Activated CD4-positive, alpha-beta T cell treated with anti-CD3 and anti-CD28 coated beads, Interleukin-10, Interleukin-2, amounts not matched to agents 100 ng/mL and 50 ng/mL, durations not matched to agents 16 hours and 8 hours (primary cell): Measurements from ENCODE around the gene ID3.
"Not testable (repeated sequence)": the region's sequence is repeated elsewhere in the genome, so short reads cannot be mapped to it uniquely, and the experiment has no call there.

ENCODE experiments used
- DNase-seq: peaks from one replicate; pipeline ENCODE4 v3.0.0-alpha.2; 2020

The ID3 gene

DNA sequence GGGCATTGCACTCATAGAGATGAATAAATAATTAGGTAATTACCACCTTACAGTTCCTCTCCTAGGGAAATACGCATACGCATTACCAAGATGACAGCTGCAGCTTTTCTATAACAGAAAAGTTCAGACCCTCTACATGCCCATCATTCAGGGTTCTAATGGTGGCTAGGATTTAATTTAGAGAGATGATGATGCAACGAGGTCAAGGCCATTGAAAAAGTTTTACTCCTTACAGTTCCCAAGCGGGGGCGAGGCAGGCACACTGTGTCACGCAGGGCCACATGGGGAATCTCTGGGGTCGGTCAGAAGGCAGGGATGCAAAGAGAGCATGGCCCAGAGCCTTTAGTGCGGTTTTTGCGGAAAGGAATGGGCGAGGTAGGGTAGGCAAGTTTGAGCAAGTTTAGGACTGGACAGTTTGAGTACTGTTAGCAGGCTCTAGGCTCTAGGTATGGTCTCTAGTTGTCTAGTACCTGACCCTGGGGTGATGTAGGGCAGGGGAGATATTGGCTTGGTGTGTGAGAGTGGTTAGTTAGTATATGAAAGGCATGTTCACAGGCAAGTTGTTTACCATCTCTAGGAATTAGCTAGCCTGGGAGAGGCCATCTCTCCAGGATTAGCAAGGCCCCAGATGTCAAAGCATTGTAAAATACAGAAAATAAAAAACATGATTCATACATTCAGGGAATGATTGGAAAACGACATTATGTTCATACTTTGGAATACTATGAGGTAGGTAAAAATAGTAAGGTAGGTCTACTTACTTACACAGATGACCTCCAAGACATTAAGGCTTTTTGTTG is 29.6 kb upstream of the ID3 start:
- no peak for DNase-seq

DNA sequence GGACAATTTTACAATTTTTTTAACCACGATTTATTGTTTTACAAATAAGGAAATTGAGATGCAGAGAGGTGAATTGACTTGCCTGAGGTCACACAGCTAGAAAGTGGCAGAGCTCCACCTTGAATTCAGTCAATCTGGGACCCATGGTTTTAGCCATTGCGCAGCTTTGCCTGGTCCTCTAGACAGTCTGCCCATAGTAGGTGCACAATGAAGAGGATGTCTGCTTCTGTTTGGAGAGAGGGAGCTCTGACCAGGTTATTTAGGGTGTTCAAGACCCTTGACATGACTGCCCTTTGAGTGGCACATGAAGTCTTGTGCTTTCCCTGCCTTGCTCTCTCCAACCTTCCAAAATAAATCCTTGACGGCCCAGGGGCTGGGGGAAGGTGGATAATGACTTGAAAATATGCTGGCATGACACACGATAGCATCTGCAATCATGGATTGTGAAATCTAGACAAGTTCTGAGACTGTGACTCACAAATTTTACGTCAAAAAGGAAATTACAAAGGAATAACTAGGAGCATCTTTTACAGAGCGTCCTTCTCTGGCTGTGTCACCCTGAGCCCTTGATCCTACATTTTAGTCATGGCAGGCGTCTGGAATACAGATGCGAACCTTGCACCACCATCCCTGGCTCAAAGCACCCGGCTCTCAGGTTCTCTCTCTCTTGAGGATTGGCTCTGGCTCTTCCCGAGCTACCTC is 26.2 kb upstream of the ID3 start:
- no peak for DNase-seq

DNA sequence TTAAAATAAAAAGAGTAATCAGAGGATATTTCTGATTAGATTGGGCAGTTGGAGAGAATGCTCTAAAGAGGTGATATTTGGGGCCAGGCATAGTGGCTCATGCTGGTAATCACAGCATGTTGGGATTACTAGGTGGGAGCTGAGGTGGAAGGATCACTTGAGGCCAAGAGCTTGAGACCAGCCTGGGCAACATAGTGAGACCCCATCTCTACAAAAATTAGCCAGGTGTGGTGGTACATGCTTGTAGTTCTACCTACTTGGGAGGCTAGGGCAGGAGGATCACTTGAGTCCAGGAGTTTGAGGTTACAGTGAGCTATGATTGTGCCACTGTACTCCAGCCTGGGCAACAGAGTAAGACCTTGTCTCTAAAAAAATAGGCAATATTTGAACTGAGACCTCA is 24.4 kb upstream of the ID3 start:
- not testable (repeated sequence) for DNase-seq

- no peak for DNase-seq
Measured at GRCh38 chr1:23582820-23583219, 23.5 kb upstream of the ID3 start.

DNA sequence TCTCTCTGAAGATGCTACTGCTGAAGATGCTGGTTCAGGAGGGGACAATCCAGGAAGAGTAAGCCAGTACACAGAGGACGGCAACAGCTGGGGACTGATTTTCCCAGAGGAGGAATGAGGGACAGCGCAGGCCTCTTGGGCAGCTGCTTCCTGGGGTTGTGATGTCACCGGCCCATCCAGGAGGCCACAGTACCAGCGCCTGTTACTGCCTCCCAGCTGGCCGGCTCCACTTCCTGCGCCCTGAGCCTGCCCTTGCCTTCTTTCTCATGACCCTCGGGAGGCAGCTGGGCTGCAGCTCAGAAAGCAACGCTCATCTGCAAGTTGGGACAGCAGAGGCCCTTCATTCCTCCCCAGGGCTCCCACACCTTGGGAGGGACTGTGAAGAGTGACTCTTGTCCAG is 21.9 kb upstream of the ID3 start:
- DNase-seq = no peak

DNA sequence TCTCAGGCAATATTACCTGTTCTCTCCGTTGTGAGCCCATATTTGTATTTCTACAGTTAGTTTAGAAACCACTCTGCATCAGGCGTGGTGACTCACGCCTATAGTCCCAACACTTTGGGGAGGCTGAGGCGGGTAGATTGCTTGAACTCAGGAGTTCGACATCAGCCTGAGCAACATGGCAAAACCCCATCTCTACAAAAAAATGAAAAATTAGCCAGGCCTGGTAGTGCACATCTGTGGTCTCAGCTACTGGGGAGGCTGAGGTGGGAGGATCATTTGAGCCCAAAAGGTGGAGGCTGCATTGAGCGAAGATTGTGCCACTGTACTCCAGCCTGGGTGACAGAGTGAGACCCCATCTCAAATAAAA is 19.7 kb upstream of the ID3 start:
- no peak for DNase-seq

DNA sequence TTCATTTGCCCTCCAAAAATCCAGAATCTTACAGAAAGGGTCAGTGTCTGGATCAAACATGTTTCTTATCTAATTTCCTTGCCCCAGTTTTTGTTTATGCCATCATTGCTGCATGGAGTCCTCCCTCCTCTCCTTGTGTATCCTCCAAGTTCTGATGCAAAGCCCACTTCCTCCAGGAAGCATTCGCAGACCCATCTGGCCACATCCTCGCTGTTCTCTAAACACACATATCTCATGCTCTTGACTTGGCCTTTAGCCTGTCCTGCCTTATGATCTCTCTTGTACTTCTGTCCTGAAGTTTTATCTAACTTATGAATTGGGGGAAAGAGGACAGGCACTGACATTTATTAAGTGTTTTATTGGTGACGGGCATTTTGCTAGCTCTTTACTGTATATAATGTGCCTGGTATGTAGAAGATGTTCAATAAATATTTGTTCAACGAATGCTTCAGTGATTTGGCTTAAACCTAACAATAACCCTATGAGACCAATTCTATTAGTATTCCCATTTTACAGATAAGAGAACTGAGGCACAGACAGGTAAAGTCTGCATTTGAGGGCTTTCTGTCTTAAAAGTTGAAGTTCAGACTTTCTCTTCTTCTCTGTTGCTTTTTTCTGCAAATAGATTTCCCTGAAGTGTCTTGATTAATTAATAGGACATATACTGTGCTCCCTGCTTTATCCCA is 19.2 kb upstream of the ID3 start:
- DNase-seq = no peak

DNA sequence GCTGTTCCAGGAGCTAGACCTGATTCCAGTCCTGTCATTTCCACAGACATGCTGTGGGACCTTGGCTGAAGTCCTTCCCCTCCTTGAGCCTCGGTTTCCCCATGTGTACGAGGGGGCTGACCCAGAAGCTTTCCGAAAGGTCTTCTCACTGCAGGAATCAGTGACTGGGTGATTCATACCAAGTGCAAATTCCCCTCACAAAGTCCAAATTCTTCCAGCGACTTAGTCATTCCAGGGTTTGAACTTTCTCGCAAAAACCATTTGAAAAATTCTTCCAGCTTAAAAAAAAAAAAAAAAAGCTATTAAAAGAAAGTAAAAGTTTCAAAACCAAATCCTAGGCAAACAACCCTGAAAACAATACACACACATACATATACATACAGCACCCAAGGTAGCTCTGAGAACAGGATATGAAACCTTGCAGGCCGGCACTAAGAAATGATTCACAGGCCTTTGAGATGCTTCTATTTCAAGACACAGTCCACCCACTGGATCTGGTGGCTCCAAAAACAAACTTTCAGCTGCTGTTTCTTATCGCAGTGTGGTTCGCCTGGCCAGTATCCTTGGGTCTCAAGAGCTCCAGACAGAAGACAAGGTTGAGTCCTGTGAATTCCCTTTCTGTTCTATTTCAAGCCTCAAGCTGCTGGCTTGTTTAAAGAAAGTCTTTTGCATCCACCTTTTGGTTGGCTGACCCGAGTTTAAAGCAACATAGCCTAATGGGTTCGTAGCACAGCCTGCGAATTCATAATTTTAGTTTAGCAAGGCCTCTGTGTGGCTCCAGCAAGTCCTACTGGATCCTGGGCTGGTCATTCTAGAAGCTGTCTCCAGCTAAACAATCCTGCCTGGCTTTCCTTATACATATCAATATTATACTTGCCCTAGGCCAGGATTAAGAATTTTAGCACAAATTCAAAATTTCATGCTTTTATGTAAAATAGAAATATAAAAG is 18.0 kb upstream of the ID3 start:
- peak; percentile 74 for DNase-seq

DNA sequence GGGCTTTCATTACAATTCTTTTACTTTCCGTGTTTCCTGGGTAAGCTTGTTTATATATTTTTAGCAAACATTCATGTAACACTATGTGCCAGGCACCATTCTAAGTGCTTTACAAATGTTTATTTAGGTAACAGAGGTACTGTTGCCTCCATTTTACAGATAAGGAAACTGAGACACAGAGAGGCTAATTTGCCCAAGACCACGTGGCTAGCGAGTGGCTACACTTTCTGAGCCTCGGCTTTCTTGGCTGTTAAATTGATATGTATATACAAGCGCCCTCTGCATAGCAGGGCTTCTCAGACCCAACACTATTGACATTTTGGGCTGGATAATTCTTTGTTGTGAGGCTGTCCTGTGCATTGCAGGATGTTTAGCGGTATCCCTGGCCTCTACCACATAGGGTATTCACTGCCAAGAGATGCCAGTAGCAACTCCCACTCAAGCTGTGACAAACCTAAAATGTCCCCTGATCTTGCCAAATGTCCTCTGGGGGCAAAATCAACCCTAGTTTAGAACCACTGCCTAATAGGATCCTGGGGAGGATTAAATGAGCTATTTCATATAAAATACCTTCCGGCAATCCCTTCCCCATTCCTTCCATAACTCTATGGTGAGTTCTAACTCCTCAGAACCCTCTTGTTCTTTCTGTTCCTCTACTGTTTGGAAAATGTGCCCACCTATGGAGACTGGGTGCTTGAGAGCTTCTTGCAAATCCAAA is 17.2 kb upstream of the ID3 start:
- DNase-seq = no peak

- no peak for DNase-seq
Measured at GRCh38 chr1:23575226-23575810, 16.0 kb upstream of the ID3 start.

GRCh38 chr1:23574265-23574754 is 15.0 kb upstream of the ID3 start:
- DNase-seq = no peak

DNA sequence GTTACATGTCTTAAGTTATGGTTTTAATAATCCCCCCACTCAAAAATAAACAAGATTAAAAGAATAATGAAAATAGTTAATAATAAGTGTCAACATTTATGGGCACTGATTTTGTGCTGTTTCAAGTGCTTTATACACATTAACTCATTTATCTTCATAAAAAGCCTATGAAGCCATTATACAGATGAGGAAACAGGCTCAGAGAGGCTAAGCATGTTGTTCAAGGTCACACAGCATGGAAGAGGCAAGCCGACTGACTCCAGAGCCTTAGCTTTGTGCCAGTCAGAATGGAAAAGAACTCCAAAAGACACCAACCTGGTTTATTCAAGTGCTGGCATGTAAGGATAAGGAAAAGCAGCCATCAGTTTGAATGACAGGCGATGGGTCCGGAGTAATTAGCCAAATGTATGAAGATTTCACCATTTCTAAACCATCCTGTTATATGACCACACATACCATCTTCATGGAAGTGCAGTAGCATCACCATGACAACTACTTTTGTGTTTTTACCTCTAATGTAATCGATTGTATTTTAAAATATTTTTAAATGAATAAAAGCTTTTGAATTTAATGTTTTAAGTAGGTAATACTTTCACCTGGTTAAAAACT is 14.4 kb upstream of the ID3 start:
- no peak for DNase-seq

GRCh38 chr1:23571465-23571864 is 12.2 kb upstream of the ID3 start:
- DNase-seq = no peak

DNA sequence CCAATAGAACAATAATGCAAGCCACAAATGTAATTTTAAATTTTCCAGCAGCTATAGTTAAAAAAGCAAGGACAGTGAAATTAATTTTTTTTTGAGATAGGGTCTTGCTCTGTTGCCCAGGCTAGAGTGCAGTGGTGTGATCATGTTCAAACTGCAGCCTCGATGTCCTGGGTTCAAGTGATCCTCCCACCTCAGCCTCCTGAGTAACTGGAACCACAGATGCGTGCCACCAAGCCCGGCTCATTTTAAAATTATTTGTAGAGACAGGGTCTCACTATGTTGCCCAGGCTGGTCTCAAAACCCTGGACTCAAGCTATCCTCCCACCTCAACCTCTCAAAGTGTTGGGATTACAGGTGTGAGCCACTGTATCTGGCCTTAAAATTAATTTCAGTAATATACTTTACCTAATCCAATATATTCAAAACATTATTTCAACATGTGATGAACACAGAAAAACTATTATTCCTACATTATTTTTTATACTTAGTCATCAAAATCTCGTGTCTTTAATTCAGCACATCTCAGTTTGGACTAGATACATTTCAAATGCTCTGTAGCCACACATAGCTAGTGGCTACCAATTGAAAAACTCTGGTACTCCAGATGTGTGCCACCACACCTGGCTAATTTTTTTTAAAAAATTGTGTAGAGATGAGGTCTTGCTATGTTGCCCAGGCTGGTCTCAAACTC is 10.8 kb upstream of the ID3 start:
- no peak for DNase-seq

GRCh38 chr1:23568608-23569383 is 9.5 kb upstream of the ID3 start:
- no peak for DNase-seq

DNA sequence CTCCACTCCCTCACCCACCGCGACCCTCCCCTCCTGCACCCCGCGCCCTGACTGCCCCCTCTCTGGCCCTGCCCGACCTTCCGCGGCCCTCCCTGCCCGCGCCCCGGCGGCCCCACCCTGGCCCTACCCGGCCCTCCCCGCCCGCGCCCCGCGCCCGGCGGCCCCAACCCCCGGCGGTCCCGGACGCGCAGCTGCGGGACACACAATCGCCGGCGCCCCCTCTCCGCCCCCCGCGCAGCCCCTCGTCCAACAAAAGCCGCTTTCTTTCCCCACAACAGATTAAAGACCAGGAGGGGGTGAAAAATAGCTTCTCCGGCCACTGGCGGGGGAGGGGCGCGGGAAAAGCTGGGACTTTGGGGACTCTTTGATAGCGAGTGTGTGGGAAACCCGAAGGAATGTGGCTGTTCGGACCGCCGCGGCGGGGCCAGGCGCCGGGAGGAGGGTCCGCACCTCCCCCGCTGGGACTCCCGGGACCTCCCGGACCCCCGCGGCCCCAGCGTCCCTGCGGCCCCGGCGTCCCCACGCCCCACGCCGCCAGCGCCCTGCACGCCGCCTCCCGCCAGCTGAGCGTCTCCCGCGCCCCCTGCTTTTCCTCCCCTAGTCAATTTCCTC is 8.8 kb upstream of the ID3 start:
- no peak for DNase-seq

DNA sequence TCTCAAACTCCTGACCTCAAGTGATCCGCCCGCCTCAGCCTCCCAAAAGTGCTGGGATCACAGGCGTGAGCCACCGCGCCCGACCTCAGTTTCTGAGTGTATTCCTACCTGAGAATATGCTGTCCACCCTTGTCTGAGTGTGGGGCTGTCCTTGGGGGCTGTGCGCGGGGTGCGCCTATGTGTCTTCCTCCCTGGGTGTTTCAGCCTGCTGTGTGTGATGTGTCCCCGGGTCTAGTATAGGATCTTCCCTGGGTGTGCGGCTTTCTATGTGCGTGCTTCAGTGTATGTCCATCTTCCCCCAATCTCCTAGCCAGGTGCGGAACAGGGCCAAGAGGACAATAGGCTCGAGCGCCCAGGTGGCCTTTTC is 8.3 kb upstream of the ID3 start:
- DNase-seq = no peak

DNA sequence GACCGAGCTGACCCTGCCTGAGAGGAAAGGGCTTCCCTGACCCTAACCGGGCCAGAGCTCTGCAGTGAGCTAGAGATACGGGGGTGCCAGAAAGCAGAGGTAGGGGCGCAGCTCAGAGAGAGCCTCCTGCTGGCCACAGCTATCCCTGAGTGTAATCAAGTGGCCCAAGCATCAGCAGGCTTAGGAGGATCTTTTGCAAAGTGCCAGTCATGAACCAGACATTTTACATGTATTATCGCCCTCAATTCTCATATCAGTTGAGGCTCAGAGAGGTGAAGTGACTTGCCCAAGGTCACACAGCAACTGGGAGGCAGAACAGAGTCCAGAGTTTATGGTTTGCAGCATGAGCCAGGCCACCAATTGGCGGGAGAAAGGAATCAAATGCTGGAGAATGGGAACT is 7.0 kb upstream of the ID3 start:
- no peak for DNase-seq

- DNase-seq = no peak
Measured at GRCh38 chr1:23565776-23566175, 6.5 kb upstream of the ID3 start.
